WTC11 (cell line): ENCODE measurements around the gene UBAC2. TPM values are rescaled to one million over a fixed set of nuclear protein-coding genes. Genes with fewer than 3 reads are reported as not detected.
A peak's percentile ranks its signal among the peaks of the same experiment; 100 is the strongest.

Experiments used
- ATAC-seq: fragments of 200-7000 bp; cut with Tn5 transposase; 2 replicates; pipeline ENCODE4 v1.10.0; 2021; ENCODE audit warnings: mild to moderate bottlenecking, moderate library complexity
- CTCF ChIA-PET: fragments of 300-600 bp; sonication (Branson Sonifier 250); formaldehyde crosslinking; loops from one replicate; lab custom pipeline; 2021; ENCODE audit warnings: antibody characterized with exemption; lab: Charles Lee
- POLR2A ChIA-PET: fragments of 350-600 bp; sonication (Branson Sonifier 250); formaldehyde crosslinking; loops from one replicate; lab custom pipeline; 2021; ENCODE audit warnings: antibody characterized with exemption; lab: Charles Lee
- DNase-seq: peaks from one replicate; pipeline ENCODE4 v3.0.0; 2021; ENCODE audit warnings: low spot score
- H3K27ac Mint-ChIP-seq: 2 replicates; pipeline ENCODE4 v1.8.0; 2021; ENCODE audit warnings: mixed read lengths
- H3K27me3 Mint-ChIP-seq: 2 replicates; pipeline ENCODE4 v1.8.0; 2021; ENCODE audit warnings: low read depth, mild to moderate bottlenecking, moderate library complexity, mixed read lengths
- H3K36me3 Mint-ChIP-seq: 2 replicates; pipeline ENCODE4 v1.8.0; 2021; ENCODE audit warnings: mixed read lengths
- H3K4me1 Mint-ChIP-seq: 2 replicates; pipeline ENCODE4 v1.8.0; 2022; ENCODE audit warnings: mixed read lengths
- H3K4me3 Mint-ChIP-seq: 2 replicates; pipeline ENCODE4 v1.8.0; 2021; ENCODE audit warnings: mild to moderate bottlenecking, moderate library complexity, mixed read lengths
- H3K9me3 Mint-ChIP-seq: 2 replicates; pipeline ENCODE4 v1.8.0; 2021; ENCODE audit warnings: mixed read lengths
- CREB1 ChIP-seq: sonication (generic); formaldehyde crosslinking; IDR thresholded peaks from 2 replicates; pipeline ENCODE4 v1.8.0; 2023; ENCODE audit warnings: mild to moderate bottlenecking, missing genetic modification reagents
- ELF4 ChIP-seq: sonication (generic); formaldehyde crosslinking; IDR thresholded peaks from 2 replicates; pipeline ENCODE4 v1.8.1; 2022; ENCODE audit warnings: low read depth, mild to moderate bottlenecking, moderate library complexity, missing genetic modification reagents
- ETV6 ChIP-seq: sonication (generic); formaldehyde crosslinking; IDR thresholded peaks from 2 replicates; pipeline ENCODE4 v1.8.1; 2022; ENCODE audit warnings: mild to moderate bottlenecking, missing genetic modification reagents
- FOXJ3 ChIP-seq: sonication (generic); formaldehyde crosslinking; IDR thresholded peaks from 2 replicates; pipeline ENCODE4 v1.9.0; 2021; ENCODE audit warnings: missing genetic modification reagents, mild to moderate bottlenecking, borderline replicate concordance
- JUN ChIP-seq: sonication (generic); formaldehyde crosslinking; IDR thresholded peaks from 2 replicates; pipeline ENCODE4 v1.8.0; 2023; ENCODE audit warnings: mild to moderate bottlenecking, missing genetic modification reagents
- KAT7 ChIP-seq: sonication (generic); formaldehyde crosslinking; IDR thresholded peaks from 2 replicates; pipeline ENCODE4 v1.8.1; 2023; ENCODE audit warnings: missing genetic modification reagents, mild to moderate bottlenecking, borderline replicate concordance
- MLX ChIP-seq: sonication (generic); formaldehyde crosslinking; IDR thresholded peaks from 2 replicates; pipeline ENCODE4 v1.8.1; 2023; ENCODE audit warnings: mild to moderate bottlenecking, missing genetic modification reagents, moderate library complexity
- NR1H2 ChIP-seq: sonication (generic); formaldehyde crosslinking; IDR thresholded peaks from 2 replicates; pipeline ENCODE4 v1.9.0; 2021; ENCODE audit warnings: mild to moderate bottlenecking, moderate library complexity, missing genetic modification reagents
- OVOL2 ChIP-seq: fragments of 250-450 bp; sonication (Bioruptor Pico); IDR thresholded peaks from 2 replicates; pipeline ENCODE4 v1.9.0; 2021; ENCODE audit warnings: mild to moderate bottlenecking, borderline replicate concordance
- PRDM15 ChIP-seq: sonication (generic); formaldehyde crosslinking; IDR thresholded peaks from 2 replicates; pipeline ENCODE4 v1.8.0; 2022; ENCODE audit warnings: missing genetic modification reagents
- RELA ChIP-seq: sonication (generic); formaldehyde crosslinking; IDR thresholded peaks from 2 replicates; pipeline ENCODE4 v1.8.1; 2022; ENCODE audit warnings: missing genetic modification reagents, mild to moderate bottlenecking, borderline replicate concordance
- TP53 ChIP-seq: sonication (generic); formaldehyde crosslinking; IDR thresholded peaks from 2 replicates; pipeline ENCODE4 v1.8.1; 2023; ENCODE audit warnings: mild to moderate bottlenecking, missing genetic modification reagents
- ZNF232 ChIP-seq: sonication (generic); formaldehyde crosslinking; IDR thresholded peaks from 2 replicates; pipeline ENCODE4 v1.8.0; 2022; ENCODE audit warnings: mild to moderate bottlenecking, missing genetic modification reagents
- ZNF317 ChIP-seq: sonication (generic); formaldehyde crosslinking; IDR thresholded peaks from 2 replicates; pipeline ENCODE4 v1.8.1; 2023; ENCODE audit warnings: low read depth, mild to moderate bottlenecking, moderate library complexity, missing genetic modification reagents, borderline replicate concordance
- ZNF396 ChIP-seq: fragments of 250-450 bp; sonication (Bioruptor Pico); IDR thresholded peaks from 2 replicates; pipeline ENCODE4 v1.8.0; 2021; ENCODE audit warnings: mild to moderate bottlenecking, moderate library complexity, borderline replicate concordance
- total RNA-seq: library from RNA; stranded (reverse); gene quantifications from 3 replicates; pipeline ENCODE4 v1.2.3, GENCODE V29; 2021
- TF ChIP-seq, protein P1 (sequence below): fragments of 250-450 bp; sonication (Bioruptor Pico); IDR thresholded peaks from 2 replicates; pipeline ENCODE4 v1.9.0; 2021; ENCODE audit warnings: mild to moderate bottlenecking
- TF ChIP-seq, protein P2 (sequence below): fragments of 250-450 bp; sonication (Bioruptor Pico); IDR thresholded peaks from 2 replicates; pipeline ENCODE4 v1.9.0; 2021; ENCODE audit warnings: mild to moderate bottlenecking
- TF ChIP-seq, protein P3 (sequence below): sonication (generic); formaldehyde crosslinking; IDR thresholded peaks from 2 replicates; pipeline ENCODE4 v1.8.1; 2023; ENCODE audit warnings: mild to moderate bottlenecking, missing genetic modification reagents

The UBAC2 gene
- total RNA-seq, 1 experiment from 2014 or later: 64.7 TPM

- TF ChIP-seq MLX (no peak), ETV6 (CRISPR knock-in tag) (no peak), JUN (no peak), NR1H2 (no peak), FOXJ3 (CRISPR knock-in tag) (no peak), TP53 (no peak), ZNF317 (CRISPR knock-in tag) (no peak), ELF4 (CRISPR knock-in tag) (no peak), CREB1 (CRISPR knock-in tag) (no peak)
Observed at GRCh38 chr13:99316224-99316623, 115.6 kb downstream of the UBAC2 start (continued).

GRCh38 chr13:99316657-99317256 lies 116.1 kb downstream of the UBAC2 start:
- CTCF ChIA-PET: no interaction called here
- H3K36me3 Mint-ChIP-seq: peaks cover 16% of the 10 kb centered on the region
- no peak for ATAC-seq
- TF ChIP-seq ZNF232 (no peak), OVOL2 (CRISPR knock-in tag) (no peak), RELA (CRISPR knock-in tag) (no peak), FOXJ3 (CRISPR knock-in tag) (no peak), ZNF396 (CRISPR knock-in tag) (no peak), PRDM15 (CRISPR knock-in tag) (no peak), JUN (no peak), KAT7 (CRISPR knock-in tag) (no peak)
- TF ChIP-seq, protein P1, sequence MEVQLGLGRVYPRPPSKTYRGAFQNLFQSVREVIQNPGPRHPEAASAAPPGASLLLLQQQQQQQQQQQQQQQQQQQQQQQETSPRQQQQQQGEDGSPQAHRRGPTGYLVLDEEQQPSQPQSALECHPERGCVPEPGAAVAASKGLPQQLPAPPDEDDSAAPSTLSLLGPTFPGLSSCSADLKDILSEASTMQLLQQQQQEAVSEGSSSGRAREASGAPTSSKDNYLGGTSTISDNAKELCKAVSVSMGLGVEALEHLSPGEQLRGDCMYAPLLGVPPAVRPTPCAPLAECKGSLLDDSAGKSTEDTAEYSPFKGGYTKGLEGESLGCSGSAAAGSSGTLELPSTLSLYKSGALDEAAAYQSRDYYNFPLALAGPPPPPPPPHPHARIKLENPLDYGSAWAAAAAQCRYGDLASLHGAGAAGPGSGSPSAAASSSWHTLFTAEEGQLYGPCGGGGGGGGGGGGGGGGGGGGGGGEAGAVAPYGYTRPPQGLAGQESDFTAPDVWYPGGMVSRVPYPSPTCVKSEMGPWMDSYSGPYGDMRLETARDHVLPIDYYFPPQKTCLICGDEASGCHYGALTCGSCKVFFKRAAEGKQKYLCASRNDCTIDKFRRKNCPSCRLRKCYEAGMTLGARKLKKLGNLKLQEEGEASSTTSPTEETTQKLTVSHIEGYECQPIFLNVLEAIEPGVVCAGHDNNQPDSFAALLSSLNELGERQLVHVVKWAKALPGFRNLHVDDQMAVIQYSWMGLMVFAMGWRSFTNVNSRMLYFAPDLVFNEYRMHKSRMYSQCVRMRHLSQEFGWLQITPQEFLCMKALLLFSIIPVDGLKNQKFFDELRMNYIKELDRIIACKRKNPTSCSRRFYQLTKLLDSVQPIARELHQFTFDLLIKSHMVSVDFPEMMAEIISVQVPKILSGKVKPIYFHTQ (CRISPR knock-in tag): no peak
- TF ChIP-seq, protein P2, sequence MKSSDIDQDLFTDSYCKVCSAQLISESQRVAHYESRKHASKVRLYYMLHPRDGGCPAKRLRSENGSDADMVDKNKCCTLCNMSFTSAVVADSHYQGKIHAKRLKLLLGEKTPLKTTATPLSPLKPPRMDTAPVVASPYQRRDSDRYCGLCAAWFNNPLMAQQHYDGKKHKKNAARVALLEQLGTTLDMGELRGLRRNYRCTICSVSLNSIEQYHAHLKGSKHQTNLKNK: no peak
- TF ChIP-seq, protein P3, sequence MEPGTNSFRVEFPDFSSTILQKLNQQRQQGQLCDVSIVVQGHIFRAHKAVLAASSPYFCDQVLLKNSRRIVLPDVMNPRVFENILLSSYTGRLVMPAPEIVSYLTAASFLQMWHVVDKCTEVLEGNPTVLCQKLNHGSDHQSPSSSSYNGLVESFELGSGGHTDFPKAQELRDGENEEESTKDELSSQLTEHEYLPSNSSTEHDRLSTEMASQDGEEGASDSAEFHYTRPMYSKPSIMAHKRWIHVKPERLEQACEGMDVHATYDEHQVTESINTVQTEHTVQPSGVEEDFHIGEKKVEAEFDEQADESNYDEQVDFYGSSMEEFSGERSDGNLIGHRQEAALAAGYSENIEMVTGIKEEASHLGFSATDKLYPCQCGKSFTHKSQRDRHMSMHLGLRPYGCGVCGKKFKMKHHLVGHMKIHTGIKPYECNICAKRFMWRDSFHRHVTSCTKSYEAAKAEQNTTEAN: no peak
- TF ChIP-seq, all 79 proteins: peak for 0
- POLR2A ChIA-PET: no interaction called here
- H3K4me1 Mint-ChIP-seq: peaks cover 22% of the 10 kb centered on the region
- H3K27ac Mint-ChIP-seq: 0 out of 2 replicates have a peak overlapping the region, but pooled peaks have one; percentile 16
- H3K9me3 Mint-ChIP-seq: no peaks in the 10 kb centered on the region
- H3K27me3 Mint-ChIP-seq: no peaks in the 10 kb centered on the region
- no peak for DNase-seq
- H3K4me3 Mint-ChIP-seq: no peak overlapping the region
